Measurements from ENCODE around the gene NSF. TPM values are rescaled to one million over a fixed set of nuclear protein-coding genes. Genes with fewer than 3 reads are reported as not detected.

NSF gene
- total RNA-seq, 2 experiments from 2014 or later = 35.3 to 42.5 TPM

DNA sequence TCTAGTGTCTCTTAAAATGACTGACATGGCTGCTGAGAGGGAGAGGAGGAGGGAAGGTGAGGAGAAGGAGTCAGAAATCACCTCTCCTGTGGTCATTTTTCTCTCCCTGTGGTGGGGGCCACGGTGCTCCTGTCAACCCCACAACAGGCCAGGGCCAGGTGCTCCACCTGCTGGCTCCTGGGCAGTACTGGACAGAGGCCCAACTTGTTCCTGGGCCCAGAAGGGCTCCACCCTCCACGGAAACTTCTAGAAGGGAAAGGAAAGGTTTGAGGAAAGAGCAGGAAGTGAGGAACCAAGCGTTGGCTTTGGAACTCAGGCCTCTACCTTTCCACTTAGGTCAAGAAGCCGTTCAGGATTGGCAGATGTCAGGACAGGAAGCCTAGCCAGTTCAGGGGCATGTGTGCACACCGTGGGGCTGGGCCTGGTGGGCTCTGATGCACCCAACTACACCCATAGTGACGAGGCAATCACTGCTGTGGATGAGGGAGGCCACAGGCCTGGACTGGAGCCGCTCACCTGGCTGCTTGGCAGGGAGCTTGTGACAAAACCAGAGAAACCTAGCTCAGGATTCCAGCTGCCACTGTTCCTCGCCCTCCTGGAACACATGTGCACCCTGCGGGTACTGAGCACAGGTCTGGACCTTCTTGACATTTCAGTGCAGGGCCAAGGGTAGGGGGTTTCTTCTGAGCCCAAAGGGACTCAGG, 191.9 kb downstream of the NSF start:
- no TSS peak for BruUV-seq (replicated peaks)
- Histone ChIP-seq H3K4me1 (ENCODE audit: insufficient read depth, low read length, poor library complexity, severe bottlenecking) (peaks cover 10% of the 10 kb centered on the region), H3K4me2 (ENCODE audit: low read length) (no peak overlapping the region), H3K9me3 (ENCODE audit: low read length) (no peaks in the 10 kb centered on the region), H3K4me3 (ENCODE audit: low read depth, low read length, poor library complexity, severe bottlenecking) (no peak overlapping the region), H3K9me2 (ENCODE audit: insufficient read depth, low read length) (no peaks in the 10 kb centered on the region), H3K27ac (ENCODE audit: low read depth, low read length, poor library complexity, severe bottlenecking) (no peak overlapping the region), H3K36me3 (ENCODE audit: insufficient read depth, low read length) (no peaks in the 10 kb centered on the region), H4K20me1 (ENCODE audit: insufficient read depth, low read length) (no peaks in the 10 kb centered on the region), H3K79me2 (ENCODE audit: insufficient read depth, low read depth, low read length) (no peaks in the 10 kb centered on the region), H2AFZ (ENCODE audit: low read length) (0 out of 2 replicates have a peak overlapping the region, but pooled peaks have one; percentile 11)
- ChIA-PET POLR2A (no interaction called here), CTCF (ENCODE audit: unreplicated experiment) (no interaction called here)
- TF ChIP-seq EZH2phosphoT487 (IDR thresholded peaks at IDR 0.05; ENCODE audit: borderline replicate concordance, low read depth, low read length) = no peak
- TF ChIP-seq, protein P1, sequence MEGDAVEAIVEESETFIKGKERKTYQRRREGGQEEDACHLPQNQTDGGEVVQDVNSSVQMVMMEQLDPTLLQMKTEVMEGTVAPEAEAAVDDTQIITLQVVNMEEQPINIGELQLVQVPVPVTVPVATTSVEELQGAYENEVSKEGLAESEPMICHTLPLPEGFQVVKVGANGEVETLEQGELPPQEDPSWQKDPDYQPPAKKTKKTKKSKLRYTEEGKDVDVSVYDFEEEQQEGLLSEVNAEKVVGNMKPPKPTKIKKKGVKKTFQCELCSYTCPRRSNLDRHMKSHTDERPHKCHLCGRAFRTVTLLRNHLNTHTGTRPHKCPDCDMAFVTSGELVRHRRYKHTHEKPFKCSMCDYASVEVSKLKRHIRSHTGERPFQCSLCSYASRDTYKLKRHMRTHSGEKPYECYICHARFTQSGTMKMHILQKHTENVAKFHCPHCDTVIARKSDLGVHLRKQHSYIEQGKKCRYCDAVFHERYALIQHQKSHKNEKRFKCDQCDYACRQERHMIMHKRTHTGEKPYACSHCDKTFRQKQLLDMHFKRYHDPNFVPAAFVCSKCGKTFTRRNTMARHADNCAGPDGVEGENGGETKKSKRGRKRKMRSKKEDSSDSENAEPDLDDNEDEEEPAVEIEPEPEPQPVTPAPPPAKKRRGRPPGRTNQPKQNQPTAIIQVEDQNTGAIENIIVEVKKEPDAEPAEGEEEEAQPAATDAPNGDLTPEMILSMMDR (conservative IDR thresholded peaks at IDR 0.05; ENCODE audit: low read length) = peak; percentile 80
- DNase-seq (ENCODE audit: low spot score) = peak; percentile 77
- intact Hi-C loops (cut with micrococcal nuclease; ENCODE audit: unreplicated experiment) = no loop called here

DNA sequence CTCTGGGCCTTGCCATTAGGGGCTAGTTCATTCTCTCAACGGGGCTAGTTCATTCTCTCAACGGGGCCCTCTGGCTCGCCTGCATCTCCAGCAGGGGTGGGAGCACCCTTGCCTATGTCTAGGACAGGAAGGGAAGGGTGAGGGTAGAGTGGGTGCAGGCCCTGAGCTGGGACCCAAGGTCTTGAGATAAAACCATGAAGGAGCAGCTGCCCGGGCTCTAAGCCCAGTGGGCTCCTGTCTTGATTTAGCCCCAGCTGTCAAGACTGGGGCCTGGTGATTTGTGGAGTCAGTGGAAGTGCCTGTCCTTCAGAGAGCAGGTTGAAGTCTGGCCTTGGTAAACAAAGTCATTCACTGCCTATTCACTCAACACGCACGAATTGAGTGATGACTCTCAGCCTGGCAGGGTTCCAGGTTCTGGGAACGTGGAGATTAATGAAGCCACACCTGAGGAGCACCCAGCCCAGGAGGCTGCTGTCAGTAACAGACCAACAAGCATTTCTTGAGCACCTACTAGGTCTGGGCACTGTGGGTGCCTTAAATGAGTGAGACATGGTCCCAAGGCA, 192.6 kb downstream of the NSF start:
- H3K4me1 ChIP-seq (ENCODE audit: insufficient read depth, low read length, poor library complexity, severe bottlenecking) = peaks cover 10% of the 10 kb centered on the region
- no peak overlapping the region for H3K27ac ChIP-seq (ENCODE audit: low read depth, low read length, poor library complexity, severe bottlenecking)
- H4K20me1 ChIP-seq (ENCODE audit: insufficient read depth, low read length) = no peaks in the 10 kb centered on the region
- no peak for DNase-seq (ENCODE audit: low spot score)
- no peak overlapping the region for H2AFZ ChIP-seq (ENCODE audit: low read length)
- BruUV-seq (replicated peaks) = no TSS peak
- no peaks in the 10 kb centered on the region for H3K9me2 ChIP-seq (ENCODE audit: insufficient read depth, low read length)
- intact Hi-C loops (cut with micrococcal nuclease; ENCODE audit: unreplicated experiment) = no loop called here
- no peaks in the 10 kb centered on the region for H3K79me2 ChIP-seq (ENCODE audit: insufficient read depth, low read depth, low read length)
- POLR2A ChIA-PET = interaction anchor here (0.6 kb wide), 1 partner anchor 8 kb away, joined by 4 read pairs; no protein-coding TSS in a partner anchor
- H3K36me3 ChIP-seq (ENCODE audit: insufficient read depth, low read length) = no peaks in the 10 kb centered on the region
- CTCF ChIA-PET (ENCODE audit: unreplicated experiment) = no interaction called here
- TF ChIP-seq EZH2phosphoT487 (IDR thresholded peaks at IDR 0.05; ENCODE audit: borderline replicate concordance, low read depth, low read length) = no peak
- TF ChIP-seq, protein P1 (conservative IDR thresholded peaks at IDR 0.05; ENCODE audit: low read length) = no peak
- H3K4me2 ChIP-seq (ENCODE audit: low read length) = no peak overlapping the region
- no peak overlapping the region for H3K4me3 ChIP-seq (ENCODE audit: low read depth, low read length, poor library complexity, severe bottlenecking)
- no peaks in the 10 kb centered on the region for H3K9me3 ChIP-seq (ENCODE audit: low read length)

DNA sequence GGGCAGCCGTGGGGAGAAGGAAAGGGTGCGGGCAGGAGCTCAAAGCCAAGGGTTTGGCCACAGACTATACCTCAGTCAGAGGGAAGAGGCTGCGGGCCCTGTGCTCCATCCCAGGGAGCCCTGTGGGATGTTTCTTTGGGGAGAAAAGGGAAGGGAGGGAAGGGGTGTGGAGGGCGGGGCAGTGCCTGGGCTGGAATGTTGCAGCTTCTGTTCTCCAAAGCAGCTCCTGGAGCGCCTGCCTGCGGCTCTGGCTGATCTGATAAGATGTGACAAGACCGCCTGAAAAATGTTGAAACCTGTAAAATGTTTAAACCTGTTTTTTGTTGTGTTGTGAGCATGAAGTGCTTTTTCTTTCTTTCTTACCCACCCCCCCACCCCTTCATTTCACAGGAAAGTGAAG, 195.2 kb downstream of the NSF start:
- intact Hi-C loops (cut with micrococcal nuclease; ENCODE audit: unreplicated experiment) = no loop called here
- H3K27ac ChIP-seq (ENCODE audit: low read depth, low read length, poor library complexity, severe bottlenecking) = no peak overlapping the region
- no peaks in the 10 kb centered on the region for H4K20me1 ChIP-seq (ENCODE audit: insufficient read depth, low read length)
- ChIA-PET POLR2A (interaction anchor here (0.7 kb wide), 1 partner anchor 39 kb away, joined by 3 read pairs; no protein-coding TSS in a partner anchor), CTCF (ENCODE audit: unreplicated experiment) (interaction anchor here (0.6 kb wide), 1 partner anchor 1084 kb away, joined by 3 read pairs; no protein-coding TSS in a partner anchor)
- no peak for TF ChIP-seq EZH2phosphoT487 (IDR thresholded peaks at IDR 0.05; ENCODE audit: borderline replicate concordance, low read depth, low read length)
- TF ChIP-seq, protein P1 (conservative IDR thresholded peaks at IDR 0.05; ENCODE audit: low read length) = no peak
- no peaks in the 10 kb centered on the region for H3K9me3 ChIP-seq (ENCODE audit: low read length)
- no peak for DNase-seq (ENCODE audit: low spot score)
- H3K9me2 ChIP-seq (ENCODE audit: insufficient read depth, low read length) = no peaks in the 10 kb centered on the region
- peaks cover 7% of the 10 kb centered on the region for H3K4me1 ChIP-seq (ENCODE audit: insufficient read depth, low read length, poor library complexity, severe bottlenecking)
- no peaks in the 10 kb centered on the region for H3K36me3 ChIP-seq (ENCODE audit: insufficient read depth, low read length)
- no peaks in the 10 kb centered on the region for H3K79me2 ChIP-seq (ENCODE audit: insufficient read depth, low read depth, low read length)
- H3K4me2 ChIP-seq (ENCODE audit: low read length) = no peak overlapping the region
- H2AFZ ChIP-seq (ENCODE audit: low read length) = no peak overlapping the region
- no TSS peak for BruUV-seq (replicated peaks)
- no peak overlapping the region for H3K4me3 ChIP-seq (ENCODE audit: low read depth, low read length, poor library complexity, severe bottlenecking)
